Stimulated activated naive CD8-positive, alpha-beta T cell treated with anti-CD3 and anti-CD28 coated beads, Interleukin-15, amount 100 ng/mL, for 72 hours (primary cell): ENCODE data around the gene GLYATL2.

ENCODE experiments used
- ATAC-seq: fragments of 150-1000 bp; cut with Tn5 transposase; 2 replicates; pipeline ENCODE4 v1.10.0; 2021; ENCODE audit warnings: mild to moderate bottlenecking, moderate library complexity
- DNase-seq, 2 donors: peaks; one replicate each; pipeline ENCODE4 v3.0.0; 2021 to 2022
- H3K27ac Mint-ChIP-seq, 2 donors: one replicate each; pipeline ENCODE4 v1.8.0; 2022; ENCODE audit warnings: mild to moderate bottlenecking in 2 of 2, mixed read lengths in 2 of 2, moderate library complexity in 2 of 2
- H3K27me3 Mint-ChIP-seq: one replicate; pipeline ENCODE4 v1.8.0; 2022; ENCODE audit warnings: mixed read lengths
- H3K4me1 Mint-ChIP-seq: one replicate; pipeline ENCODE4 v1.8.0; 2022; ENCODE audit warnings: mild to moderate bottlenecking, mixed read lengths
- H3K4me3 Mint-ChIP-seq, 2 donors: one replicate each; pipeline ENCODE4 v1.8.0; 2022; ENCODE audit warnings: mild to moderate bottlenecking in 2 of 2, mixed read lengths in 2 of 2, moderate library complexity in 1 of 2
- H3K9me3 Mint-ChIP-seq, 2 donors: one replicate each; pipeline ENCODE4 v1.8.0; 2022; ENCODE audit warnings: mixed read lengths in 2 of 2

The GLYATL2 gene

GRCh38 chr11:58829786-58830185 is 14.7 kb downstream of the GLYATL2 start:
- Mint-ChIP-seq H3K27ac (no peak overlapping the region), H3K27me3 (peaks cover 15% of the 10 kb centered on the region), H3K9me3 (peaks cover 0 to 18% of the 10 kb centered on the region in 2 donors), H3K4me3 (no peak overlapping the region), H3K4me1 (no peaks in the 10 kb centered on the region)
- ATAC-seq (no peak), DNase-seq (no peak)

GRCh38 chr11:58813693-58814092 is 30.8 kb downstream of the GLYATL2 start:
- H3K9me3 Mint-ChIP-seq: peaks cover 8 to 14% of the 10 kb centered on the region in 2 donors
- DNase-seq: no peak
- no peaks in the 10 kb centered on the region for H3K4me1 Mint-ChIP-seq
- peaks cover 22% of the 10 kb centered on the region for H3K27me3 Mint-ChIP-seq
- H3K4me3 Mint-ChIP-seq: no peak overlapping the region
- no peak overlapping the region for H3K27ac Mint-ChIP-seq
- ATAC-seq: no peak

- Mint-ChIP-seq H3K9me3 (peaks cover 0 to 7% of the 10 kb centered on the region in 2 donors), H3K27me3 (peaks cover 9% of the 10 kb centered on the region), H3K27ac (no peak overlapping the region), H3K4me1 (no peaks in the 10 kb centered on the region), H3K4me3 (no peak overlapping the region)
- ATAC-seq: no peak
- no peak for DNase-seq
These were observed 33.0 kb downstream of the GLYATL2 start for GRCh38 chr11:58811499-58811898.

- Mint-ChIP-seq H3K27me3 (peaks cover 8% of the 10 kb centered on the region), H3K4me3 (no peak overlapping the region), H3K4me1 (no peaks in the 10 kb centered on the region), H3K9me3 (no peaks in the 10 kb centered on the region), H3K27ac (no peak overlapping the region)
- no peak for DNase-seq
- no peak for ATAC-seq
These were observed 37.2 kb downstream of the GLYATL2 start for GRCh38 chr11:58807343-58807742.

- H3K27ac Mint-ChIP-seq: no peak overlapping the region
- H3K27me3 Mint-ChIP-seq: peaks cover 18% of the 10 kb centered on the region
- no peak for DNase-seq
- H3K9me3 Mint-ChIP-seq: peaks cover 5 to 8% of the 10 kb centered on the region in 2 donors
- H3K4me3 Mint-ChIP-seq: no peak overlapping the region
- ATAC-seq: no peak
- no peaks in the 10 kb centered on the region for H3K4me1 Mint-ChIP-seq
These were observed 39.4 kb downstream of the GLYATL2 start for GRCh38 chr11:58805065-58805464.

GRCh38 chr11:58801974-58802545 is 42.4 kb downstream of the GLYATL2 start:
- ATAC-seq: no peak
- no peak for DNase-seq
- no peaks in the 10 kb centered on the region for H3K4me1 Mint-ChIP-seq
- H3K27ac Mint-ChIP-seq: no peak overlapping the region
- H3K27me3 Mint-ChIP-seq: peaks cover 17% of the 10 kb centered on the region
- no peak overlapping the region for H3K4me3 Mint-ChIP-seq
- H3K9me3 Mint-ChIP-seq: peaks cover 5 to 8% of the 10 kb centered on the region in 2 donors

GRCh38 chr11:58801302-58801701 is 43.2 kb downstream of the GLYATL2 start:
- no peak overlapping the region for H3K27ac Mint-ChIP-seq
- no peak for DNase-seq
- peaks cover 5 to 8% of the 10 kb centered on the region in 2 donors for H3K9me3 Mint-ChIP-seq
- no peak for ATAC-seq
- H3K27me3 Mint-ChIP-seq: peaks cover 24% of the 10 kb centered on the region
- H3K4me1 Mint-ChIP-seq: no peaks in the 10 kb centered on the region
- no peak overlapping the region for H3K4me3 Mint-ChIP-seq

- Mint-ChIP-seq H3K9me3 (peaks cover 2 to 3% of the 10 kb centered on the region in 2 donors), H3K27ac (no peak overlapping the region), H3K27me3 (peaks cover 23% of the 10 kb centered on the region), H3K4me1 (no peaks in the 10 kb centered on the region), H3K4me3 (no peak overlapping the region)
- no peak for ATAC-seq
- DNase-seq: no peak
These were observed 48.2 kb downstream of the GLYATL2 start for GRCh38 chr11:58796333-58796732.

- DNase-seq (peak; percentile 51), ATAC-seq (peak; percentile 90)
- H3K9me3 Mint-ChIP-seq: no peaks in the 10 kb centered on the region
- H3K27ac Mint-ChIP-seq: no peak overlapping the region
- H3K4me1 Mint-ChIP-seq: peaks cover 6% of the 10 kb centered on the region
- H3K4me3 Mint-ChIP-seq: no peak overlapping the region
- peaks cover 9% of the 10 kb centered on the region for H3K27me3 Mint-ChIP-seq
These were observed 56.0 kb downstream of the GLYATL2 start for GRCh38 chr11:58788355-58789023.

- no peak for DNase-seq
- Mint-ChIP-seq H3K27ac (no peak overlapping the region), H3K27me3 (peaks cover 9% of the 10 kb centered on the region), H3K9me3 (no peaks in the 10 kb centered on the region), H3K4me3 (no peak overlapping the region), H3K4me1 (peaks cover 6% of the 10 kb centered on the region)
- peak; percentile 57 for ATAC-seq
These were observed 56.6 kb downstream of the GLYATL2 start for GRCh38 chr11:58787903-58788302.

- Mint-ChIP-seq H3K4me3 (no peak overlapping the region), H3K4me1 (peaks cover 6% of the 10 kb centered on the region), H3K9me3 (no peaks in the 10 kb centered on the region), H3K27ac (no peak overlapping the region), H3K27me3 (peaks cover 9% of the 10 kb centered on the region)
- DNase-seq: no peak
- no peak for ATAC-seq
These were observed 57.8 kb downstream of the GLYATL2 start for GRCh38 chr11:58786693-58787092.

- H3K9me3 Mint-ChIP-seq: peaks cover 9 to 16% of the 10 kb centered on the region in 2 donors
- ATAC-seq (no peak), DNase-seq (no peak)
- no peaks in the 10 kb centered on the region for H3K27me3 Mint-ChIP-seq
- no peak overlapping the region for H3K27ac Mint-ChIP-seq
- H3K4me1 Mint-ChIP-seq: peaks cover 6% of the 10 kb centered on the region
- no peak overlapping the region for H3K4me3 Mint-ChIP-seq
These were observed 59.5 kb downstream of the GLYATL2 start for GRCh38 chr11:58784995-58785394.
